HG03103 (cell line): ENCODE measurements around the gene KCNJ6.
"Not testable (repeated sequence)": the region's sequence is repeated elsewhere in the genome, so short reads cannot be mapped to it uniquely, and the experiment has no call there.

Source experiments
- ATAC-seq: cut with Tn5 transposase; IDR thresholded peaks from one replicate; pipeline ENCODE4 v1.9.1; 2021; ENCODE audit warnings: low read depth; ENCODE audit not compliant: unreplicated experiment

KCNJ6 gene

DNA sequence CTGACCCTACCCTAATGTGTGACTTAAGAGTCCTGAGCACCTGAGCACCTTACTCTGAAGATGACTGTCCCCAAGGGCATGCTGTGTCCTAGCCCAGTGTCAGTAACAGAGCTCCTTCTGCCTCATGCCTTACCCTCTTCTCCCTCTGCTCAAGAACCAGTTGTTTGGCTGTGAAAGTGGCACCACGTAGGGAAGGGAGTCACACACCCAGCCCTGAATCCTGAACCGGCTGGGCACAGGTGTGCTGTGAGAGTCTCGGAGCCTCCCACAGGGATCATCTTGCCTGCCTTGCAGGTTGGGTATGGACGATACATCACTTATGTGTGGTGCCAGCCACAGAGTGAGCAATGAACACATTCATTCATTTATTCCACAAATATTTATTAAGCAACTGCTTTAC is 329.1 kb downstream of the KCNJ6 start:
- no peak for ATAC-seq

DNA sequence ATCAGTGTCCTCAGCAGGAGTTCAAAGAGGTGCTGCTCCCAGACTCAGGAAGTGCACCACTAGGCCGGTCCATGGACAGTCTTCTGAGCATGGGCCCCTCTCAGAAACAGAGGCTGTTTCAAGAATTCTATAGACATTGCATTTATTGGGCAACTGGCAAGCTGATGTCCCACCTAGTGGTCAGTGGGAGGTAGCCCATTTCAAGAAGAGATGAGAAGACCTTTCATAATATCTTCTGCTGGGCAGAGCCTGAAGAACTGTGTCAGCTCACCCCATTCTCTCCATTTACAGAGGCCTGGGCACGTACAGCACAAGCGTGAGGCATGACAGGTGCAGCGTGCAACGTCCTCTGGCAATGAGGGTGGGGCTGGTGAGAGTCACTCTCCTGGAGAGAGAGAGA is 333.7 kb downstream of the KCNJ6 start:
- no peak for ATAC-seq

DNA sequence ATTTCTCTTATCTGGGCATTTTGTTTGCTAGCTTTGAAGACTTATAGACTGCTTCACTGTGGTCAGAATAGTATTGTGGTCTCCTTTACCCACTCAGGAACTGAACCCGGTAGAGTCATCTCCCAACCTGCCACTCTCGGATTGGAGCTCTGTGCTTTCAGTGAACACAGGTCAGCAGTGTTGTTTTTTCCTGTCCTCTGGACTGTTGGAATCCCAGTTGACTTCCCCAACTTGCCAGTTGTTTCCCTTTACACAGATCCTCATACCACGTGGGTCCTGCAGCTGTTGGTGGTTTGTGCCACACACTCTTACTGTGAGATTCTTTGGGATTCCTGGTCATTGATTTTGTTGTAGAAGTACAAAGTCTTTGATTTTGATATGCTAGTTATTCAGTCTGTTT is 335.6 kb downstream of the KCNJ6 start:
- no peak for ATAC-seq

DNA sequence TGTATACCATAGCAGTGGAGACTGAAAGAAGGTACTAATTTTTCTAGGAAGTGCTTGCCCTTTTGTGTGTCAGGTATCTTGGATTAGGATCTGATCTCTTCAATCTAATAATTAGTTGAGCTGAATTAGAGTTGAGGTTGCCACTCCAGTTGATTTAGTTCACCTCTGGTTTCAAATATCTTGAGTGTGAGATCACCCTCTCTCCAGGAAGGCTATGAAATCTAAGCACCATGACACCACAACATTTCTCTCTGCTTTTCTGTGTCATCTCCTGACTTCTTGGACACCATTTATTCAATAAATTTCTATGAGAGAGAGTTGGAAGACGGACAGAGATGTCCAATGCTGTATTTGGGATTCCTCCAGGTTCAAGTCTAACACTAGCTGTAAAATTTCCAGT is 336.9 kb downstream of the KCNJ6 start:
- ATAC-seq: no peak

DNA sequence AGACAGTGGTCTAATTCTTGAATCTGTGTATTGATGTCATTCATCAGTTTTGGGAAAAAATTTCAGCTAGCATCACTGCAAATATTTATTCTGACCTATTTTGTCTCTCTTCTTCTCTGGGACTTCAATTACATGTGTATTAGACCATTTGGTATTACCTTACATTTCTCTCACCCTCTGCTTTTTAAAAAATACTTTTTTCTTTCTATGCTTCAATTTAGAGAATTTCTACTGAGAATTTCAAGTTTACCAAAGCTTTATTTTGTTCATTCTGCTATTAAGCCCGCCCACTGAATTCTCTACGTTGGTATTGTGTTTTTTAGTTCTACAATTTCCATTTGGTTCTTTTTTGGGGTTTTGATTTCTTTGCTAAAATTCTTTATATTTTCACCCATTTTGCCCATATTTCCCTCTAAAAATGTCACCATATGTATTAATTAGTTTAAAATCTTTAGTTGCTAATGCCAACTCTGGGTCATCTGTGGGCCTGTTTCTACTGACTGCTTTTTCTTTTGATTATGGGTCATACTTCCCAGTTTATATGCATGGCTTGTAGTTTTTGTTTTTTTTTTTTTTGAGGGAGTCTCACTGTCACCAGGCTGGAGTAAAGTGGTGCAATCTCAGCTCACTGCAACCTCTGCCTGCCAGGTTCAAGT is 337.7 kb downstream of the KCNJ6 start:
- no peak for ATAC-seq

DNA sequence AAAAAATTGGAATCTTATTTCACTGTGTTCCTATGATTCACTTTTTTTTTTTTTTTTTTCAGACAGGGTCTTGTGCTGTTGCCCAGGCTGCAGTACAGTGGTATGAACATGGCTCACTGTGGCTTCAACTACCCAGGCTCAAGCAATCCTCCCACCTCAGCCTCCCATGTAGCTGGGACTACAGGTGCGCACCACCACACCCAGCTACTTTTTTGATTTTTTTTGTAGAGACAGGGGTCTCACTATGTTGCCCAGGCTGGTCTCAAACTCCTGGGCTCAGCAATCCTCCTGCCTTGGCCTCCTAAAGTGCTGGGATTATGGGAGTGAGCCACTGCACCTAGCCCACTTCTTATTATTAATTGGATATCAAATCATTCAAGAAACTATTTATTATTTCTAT is 339.3 kb downstream of the KCNJ6 start:
- ATAC-seq: not testable (repeated sequence)

DNA sequence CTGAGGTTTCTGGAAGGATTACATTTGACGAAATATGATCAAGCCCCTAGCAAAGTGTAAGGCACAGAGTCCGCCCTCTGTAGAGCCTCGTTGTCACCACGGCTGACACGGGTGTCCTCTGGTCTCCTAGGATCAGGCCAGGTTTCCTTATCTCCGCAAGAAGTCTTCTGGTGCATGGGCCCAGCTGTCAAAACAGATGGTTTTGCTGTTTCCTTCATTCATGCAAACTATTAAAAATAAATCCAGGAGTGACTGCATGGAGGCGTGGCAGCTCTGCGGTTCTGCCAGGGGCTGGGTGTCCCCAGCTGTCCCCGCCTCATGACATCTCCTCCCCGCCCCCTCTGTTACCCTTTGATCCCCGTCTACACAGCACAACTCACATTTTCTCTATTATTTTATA is 340.7 kb downstream of the KCNJ6 start:
- no peak for ATAC-seq

DNA sequence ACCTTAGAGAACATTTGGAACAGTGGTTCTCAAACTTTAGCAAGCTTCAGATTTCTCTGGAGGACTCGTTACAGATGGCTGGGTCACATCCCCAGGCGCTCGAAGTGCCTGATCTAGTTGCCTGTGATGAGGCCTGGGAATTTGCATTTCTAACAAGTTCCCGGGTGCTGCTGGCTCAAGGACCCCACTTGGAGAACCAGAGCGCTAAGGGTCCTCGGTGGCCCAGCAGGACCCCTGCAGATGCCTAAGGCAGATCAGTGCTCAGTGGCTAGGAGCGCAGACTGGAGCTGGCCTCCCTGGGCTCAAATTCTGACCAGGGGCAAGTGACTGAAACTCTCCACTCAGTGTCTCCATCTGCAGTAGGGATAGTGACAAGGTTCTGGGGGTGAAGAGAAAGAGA is 341.5 kb downstream of the KCNJ6 start:
- ATAC-seq: no peak

DNA sequence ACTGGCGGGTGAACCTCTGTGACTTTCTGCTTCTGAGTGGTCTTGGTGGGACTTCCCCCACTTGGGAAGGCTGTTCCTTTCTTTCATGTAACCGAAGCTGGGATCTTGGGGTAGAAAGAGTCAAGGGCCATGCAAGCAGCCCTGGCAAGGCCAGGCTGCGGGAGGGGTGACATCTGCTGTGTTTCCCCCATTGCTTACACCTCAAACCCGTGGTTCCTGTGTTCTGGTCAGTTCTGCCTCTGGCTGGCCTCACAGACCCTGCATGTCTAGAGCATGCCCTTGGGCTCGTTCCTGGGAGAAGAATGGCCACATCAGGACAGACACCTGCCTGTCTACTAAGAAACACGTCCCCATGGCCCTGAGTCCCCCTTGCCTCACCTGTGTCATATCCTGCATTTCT is 341.9 kb downstream of the KCNJ6 start:
- no peak for ATAC-seq

DNA sequence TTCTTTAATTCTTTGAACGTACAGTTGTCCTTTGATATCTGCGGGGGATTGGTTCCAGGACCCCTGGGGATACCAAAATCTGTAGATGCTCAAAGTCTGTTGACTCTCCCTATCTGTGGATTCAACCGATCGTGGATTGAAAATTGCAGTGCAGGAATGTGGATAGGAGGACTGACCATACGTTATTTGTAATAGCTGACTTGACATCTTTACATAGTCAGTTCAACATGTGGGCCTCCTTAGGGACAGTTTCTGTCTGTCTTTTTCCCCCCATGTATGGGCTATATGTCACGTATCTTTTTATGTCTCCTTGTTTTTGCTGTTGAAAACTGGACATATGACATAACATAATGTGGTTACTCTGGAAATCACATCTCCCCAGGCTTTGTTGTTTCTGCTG is 344.8 kb downstream of the KCNJ6 start:
- ATAC-seq: no peak

DNA sequence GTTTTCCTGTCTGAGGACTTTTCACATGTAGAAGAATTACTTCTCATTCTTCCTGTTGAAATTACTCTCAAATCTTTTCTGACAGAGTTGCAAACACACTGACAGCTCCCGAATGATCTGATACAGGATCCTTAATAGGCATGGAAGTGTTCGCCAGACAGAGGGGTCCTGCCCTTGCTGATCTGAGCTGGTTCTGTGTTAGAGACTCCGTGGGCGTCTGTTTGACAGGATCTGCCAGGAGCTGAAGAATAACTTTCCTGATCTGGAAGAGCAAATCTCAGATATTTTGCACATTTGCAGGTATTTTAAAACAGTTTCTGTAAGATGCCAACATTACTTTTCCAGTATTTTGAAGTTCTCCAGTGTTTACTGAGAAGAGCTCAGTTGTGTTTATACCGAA is 347.3 kb downstream of the KCNJ6 start:
- no peak for ATAC-seq

DNA sequence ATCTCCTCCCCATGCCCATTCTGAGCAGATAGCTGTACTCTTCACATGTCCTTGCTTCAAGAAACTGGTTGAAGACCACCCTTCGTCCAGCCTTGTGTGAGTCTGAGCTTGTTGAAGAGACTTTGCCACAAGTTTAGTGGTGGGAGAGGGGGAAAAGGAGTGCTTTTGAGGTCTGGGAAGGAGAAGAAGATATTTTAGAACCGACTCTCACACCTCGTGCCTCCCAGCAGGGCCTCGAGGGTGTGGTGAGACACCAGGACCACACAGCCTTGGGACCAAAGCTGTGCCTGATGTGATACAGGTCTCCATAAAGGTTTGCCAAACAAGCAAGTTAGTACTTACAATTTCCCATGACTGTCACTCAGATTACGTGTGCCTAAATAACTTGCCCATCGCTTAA is 347.8 kb downstream of the KCNJ6 start:
- ATAC-seq: no peak

DNA sequence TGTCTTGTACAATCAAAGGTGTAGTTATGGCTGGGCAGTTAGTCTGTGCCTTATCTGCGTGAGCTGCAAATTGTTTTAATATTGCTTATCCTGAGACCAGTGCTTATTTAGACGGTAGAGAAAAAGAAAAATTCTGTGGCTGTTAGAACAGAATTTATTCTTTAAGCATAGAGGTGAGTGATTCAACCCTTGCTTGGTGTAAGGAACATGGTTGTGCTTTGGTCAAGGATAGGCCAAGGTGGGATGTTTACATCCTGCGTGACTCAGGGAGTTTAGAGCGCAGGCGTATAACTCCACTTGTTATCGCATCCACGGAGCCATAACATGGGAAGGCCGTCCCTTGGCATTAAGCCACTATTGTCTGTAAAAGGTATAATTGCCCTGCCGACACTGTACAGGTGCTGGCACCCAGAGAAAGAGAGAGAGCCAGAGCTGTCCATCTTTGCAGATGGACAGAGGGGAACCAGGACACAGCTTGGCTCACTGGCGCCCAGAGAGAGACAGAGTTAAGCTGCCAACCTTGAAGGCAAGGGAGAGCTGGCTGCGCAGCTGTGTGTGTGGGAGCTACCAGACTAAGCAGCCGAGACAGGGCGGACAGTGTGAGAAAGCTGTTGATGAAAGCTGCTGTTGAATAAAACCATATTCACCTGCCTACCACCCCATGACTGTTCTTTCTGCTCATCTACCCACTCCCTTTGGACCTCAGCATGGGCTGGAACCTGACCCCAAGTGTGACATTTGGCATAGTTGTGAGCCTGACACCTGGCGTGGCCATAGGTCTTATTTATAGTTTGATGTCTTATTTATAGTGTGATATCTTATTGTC is 349.3 kb downstream of the KCNJ6 start:
- ATAC-seq: no peak

DNA sequence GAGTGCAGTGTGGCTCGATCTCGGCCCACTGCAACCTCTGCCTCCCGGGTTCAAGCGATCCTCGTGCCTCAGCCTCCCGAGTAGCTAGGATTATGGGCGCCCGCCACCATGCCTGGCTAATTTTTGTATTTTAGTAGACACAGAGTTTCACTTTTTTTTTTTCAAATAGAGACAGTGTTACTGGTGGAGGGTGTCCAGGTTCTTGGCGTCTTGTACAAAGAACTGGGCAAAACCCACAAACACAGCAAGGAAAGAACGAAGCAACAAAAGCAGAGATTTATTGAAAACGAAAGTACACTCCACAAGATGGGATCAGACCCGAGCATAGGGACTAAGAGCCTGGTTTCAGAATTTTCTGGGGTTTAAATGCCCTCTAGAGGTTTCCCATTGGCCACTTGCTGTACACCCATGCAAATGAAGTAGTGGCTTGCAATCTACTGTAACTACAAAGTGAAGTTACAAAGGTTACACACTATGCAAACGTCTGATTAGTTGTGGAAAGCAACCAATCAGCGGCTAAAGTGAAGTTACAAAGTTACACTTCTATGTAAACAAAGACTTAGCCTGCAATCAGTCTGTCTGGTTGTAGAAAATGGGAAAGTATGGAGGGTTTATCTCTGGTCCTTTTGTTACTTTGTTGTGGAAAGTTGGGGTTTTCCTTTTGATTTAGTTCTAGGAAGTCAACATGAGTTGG is 350.6 kb downstream of the KCNJ6 start:
- ATAC-seq: no peak

DNA sequence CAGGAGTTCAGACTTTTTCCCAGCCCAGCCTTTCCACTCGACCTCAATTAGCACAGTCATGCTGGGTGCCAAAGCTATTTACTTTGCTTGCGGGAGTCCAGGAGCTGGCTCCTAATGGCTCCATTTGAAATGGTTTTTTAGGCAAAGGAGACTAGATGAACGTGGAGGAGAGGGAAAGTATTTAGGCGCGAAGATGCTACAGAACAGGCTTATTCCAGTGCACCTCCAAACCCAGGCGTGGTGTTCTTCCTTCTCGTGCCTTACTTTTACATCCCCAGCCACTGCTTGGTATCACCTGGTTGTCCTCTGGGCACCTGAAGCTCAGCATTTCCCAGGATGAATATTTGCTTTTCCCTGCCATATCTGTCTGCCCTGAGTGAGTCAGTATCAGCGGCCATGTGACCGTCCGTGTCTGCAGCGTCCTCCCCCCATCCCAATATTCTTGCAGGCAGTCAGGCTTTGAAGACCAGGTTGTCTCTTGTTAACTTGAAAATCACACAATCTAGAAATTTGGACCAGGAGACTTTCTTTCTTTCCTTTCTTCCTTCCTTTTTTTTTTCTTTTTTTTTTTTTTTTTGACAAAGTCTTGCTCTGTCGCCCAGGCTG is 351.2 kb downstream of the KCNJ6 start:
- no peak for ATAC-seq

DNA sequence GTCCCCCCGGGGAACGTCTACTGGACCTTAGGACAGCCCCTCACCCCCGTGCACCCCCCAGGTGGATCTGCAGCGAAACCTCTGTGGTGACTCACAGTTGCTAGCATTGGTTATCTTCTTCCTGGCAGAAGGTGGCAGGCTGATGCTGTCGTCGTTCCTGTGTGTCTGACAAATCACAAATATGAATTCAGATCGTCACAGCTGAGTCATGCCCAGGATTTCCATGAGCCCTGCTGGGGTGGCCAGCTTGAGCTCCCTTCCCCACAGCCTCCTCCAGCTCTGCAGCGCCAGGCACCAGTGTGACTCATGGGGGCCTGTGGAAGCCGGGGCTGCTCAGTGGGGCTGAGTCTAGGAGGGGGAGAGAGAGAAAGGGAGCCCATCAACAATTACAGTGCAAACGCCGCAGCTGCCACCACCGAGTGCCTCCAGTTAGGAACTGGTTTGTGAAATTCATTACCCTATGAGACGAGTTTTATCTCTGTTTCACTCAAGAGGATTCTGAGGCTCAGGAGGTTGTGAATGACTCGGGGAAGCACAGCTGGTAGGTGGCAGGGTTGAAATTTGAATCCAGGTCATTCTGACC is 351.8 kb downstream of the KCNJ6 start:
- peak; percentile 44 for ATAC-seq

DNA sequence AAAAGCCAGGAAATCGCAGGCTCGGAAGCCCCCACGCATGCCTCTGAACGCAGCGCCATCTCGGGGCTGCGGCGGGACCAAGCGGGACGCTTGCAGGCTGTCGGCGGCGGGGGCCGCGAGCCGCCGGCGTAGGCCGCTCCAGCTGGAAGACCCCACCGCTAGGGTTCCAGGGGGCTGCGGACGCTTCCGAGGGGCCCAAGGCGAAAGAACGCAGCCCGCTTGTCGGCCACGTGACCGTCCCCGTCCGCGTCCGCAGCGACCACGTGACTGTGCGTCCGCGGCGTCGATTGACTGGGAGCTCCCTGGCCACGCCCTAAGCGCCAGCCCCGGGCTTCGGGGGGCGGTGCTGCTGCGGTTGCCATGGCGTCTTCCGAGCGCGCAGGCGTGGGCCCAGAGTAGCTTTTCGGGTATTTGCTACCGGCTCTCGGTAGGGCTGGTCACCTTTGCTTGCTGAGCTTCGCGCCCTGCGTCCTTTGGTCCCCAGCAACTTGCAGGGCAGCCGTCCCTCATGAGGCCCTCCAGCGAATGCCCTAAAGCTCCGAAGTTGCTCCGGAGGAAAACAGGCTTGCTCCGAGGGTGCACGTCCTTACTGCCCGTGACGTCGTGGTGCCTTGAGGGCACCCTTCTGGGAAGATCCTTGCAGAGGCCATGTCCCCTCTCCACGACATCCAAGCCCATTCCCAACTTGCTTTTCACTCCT is 352.5 kb downstream of the KCNJ6 start:
- ATAC-seq: peak; percentile 86

DNA sequence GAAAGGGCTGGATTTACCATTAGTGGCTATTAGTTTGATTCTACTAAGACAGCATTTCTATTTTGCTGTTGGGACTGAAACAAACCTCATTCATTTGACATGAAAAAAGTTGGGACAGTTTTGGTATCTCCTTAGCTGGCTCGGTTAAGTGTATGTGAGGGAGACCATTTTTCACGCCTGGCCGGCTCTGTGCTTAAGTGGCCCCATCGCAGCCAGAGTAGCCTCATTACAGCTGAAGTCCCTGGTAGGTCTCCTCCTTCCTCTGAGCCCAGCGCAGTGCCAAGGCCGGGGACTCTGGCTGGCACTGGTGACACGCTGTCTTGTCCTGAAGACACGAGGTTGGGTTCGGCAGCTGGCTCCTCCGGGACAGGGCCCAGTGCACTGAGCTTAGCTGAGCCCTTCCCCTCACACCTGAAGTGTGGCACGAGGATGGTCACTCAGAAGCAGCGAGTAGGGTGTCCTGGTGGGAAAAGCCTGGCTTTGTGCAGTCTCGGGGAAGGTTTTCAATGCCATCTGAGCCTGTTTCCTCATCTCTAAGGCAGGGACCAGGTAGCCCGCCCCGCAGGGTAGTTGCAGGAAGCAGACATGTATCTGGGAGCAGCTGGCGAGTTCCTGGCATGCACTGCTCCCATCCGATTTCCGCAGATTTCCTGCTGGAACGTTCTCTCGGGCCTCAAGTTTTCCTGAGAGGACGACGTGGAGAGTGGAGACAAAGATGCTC is 353.2 kb downstream of the KCNJ6 start:
- peak; percentile 8 for ATAC-seq
